Nephron progenitor cell (in vitro differentiated cells): ENCODE data around the gene ACSL1.

Experiments used
- DNase-seq: peaks from one replicate; pipeline ENCODE4 v3.0.0; 2021
- H3K27ac Mint-ChIP-seq: 2 replicates; pipeline ENCODE4 v1.8.0; 2021; ENCODE audit warnings: mild to moderate bottlenecking, moderate library complexity, mixed read lengths
- H3K27me3 Mint-ChIP-seq: 2 replicates; pipeline ENCODE4 v1.8.0; 2021; ENCODE audit warnings: mild to moderate bottlenecking, low read depth, mixed read lengths; ENCODE audit not compliant: poor library complexity
- H3K36me3 Mint-ChIP-seq: 2 replicates; pipeline ENCODE4 v1.8.0; 2021; ENCODE audit warnings: low read depth, mixed read lengths
- H3K4me1 Mint-ChIP-seq: 2 replicates; pipeline ENCODE4 v1.8.0; 2021; ENCODE audit warnings: mixed read lengths
- H3K4me3 Mint-ChIP-seq: 2 replicates; pipeline ENCODE4 v1.8.0; 2021; ENCODE audit warnings: mild to moderate bottlenecking, moderate library complexity, mixed read lengths
- H3K9me3 Mint-ChIP-seq: 2 replicates; pipeline ENCODE4 v1.8.0; 2021; ENCODE audit warnings: mild to moderate bottlenecking, moderate library complexity, mixed read lengths
- CTCF ChIP-seq: fragments of 200-600 bp; sonication (generic); IDR thresholded peaks from 2 replicates; pipeline ENCODE4 v1.5.0; 2021; ENCODE audit warnings: antibody characterized with exemption

Gene ACSL1

GRCh38 chr4:184804621-184805020 is 21.1 kb downstream of the ACSL1 start:
- H3K9me3 Mint-ChIP-seq, result no peaks in the 10 kb centered on the region
- no peak overlapping the region for H3K27ac Mint-ChIP-seq
- peaks cover 39% of the 10 kb centered on the region for H3K4me1 Mint-ChIP-seq
- H3K4me3 Mint-ChIP-seq, result no peak overlapping the region
- no peaks in the 10 kb centered on the region for H3K36me3 Mint-ChIP-seq
- no peak for DNase-seq
- TF ChIP-seq CTCF, result no peak
- H3K27me3 Mint-ChIP-seq, result peaks cover 18% of the 10 kb centered on the region

- no peak for TF ChIP-seq CTCF
- no peak overlapping the region for H3K27ac Mint-ChIP-seq
- no peak for DNase-seq
- H3K27me3 Mint-ChIP-seq, result peaks cover 14% of the 10 kb centered on the region
- H3K4me3 Mint-ChIP-seq, result no peak overlapping the region
- no peaks in the 10 kb centered on the region for H3K9me3 Mint-ChIP-seq
- no peaks in the 10 kb centered on the region for H3K36me3 Mint-ChIP-seq
- peaks cover 39% of the 10 kb centered on the region for H3K4me1 Mint-ChIP-seq
These were observed 21.9 kb downstream of the ACSL1 start for GRCh38 chr4:184803874-184804273.

- H3K4me1 Mint-ChIP-seq, result peaks cover 33% of the 10 kb centered on the region
- H3K36me3 Mint-ChIP-seq, result no peaks in the 10 kb centered on the region
- TF ChIP-seq CTCF, result no peak
- H3K4me3 Mint-ChIP-seq, result no peak overlapping the region
- H3K9me3 Mint-ChIP-seq, result no peaks in the 10 kb centered on the region
- peaks cover 10% of the 10 kb centered on the region for H3K27me3 Mint-ChIP-seq
- no peak overlapping the region for H3K27ac Mint-ChIP-seq
- DNase-seq, result no peak
These were observed 22.6 kb downstream of the ACSL1 start for GRCh38 chr4:184803133-184803532.

DNA sequence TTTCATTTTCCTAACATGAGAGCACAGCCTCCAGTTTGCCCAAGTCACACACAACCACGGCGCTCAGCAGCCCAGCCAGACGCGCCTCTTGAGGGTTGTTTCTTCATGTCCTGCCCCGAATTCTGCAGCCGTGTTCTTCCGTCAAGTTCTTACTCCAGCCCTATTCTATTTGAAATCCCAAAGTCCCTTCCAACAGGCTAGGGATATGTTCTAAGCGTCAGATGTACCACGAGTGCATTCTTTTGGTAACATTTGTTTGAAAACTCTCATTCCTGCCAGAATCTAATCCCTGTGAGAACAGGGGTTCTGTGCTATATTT is 23.1 kb downstream of the ACSL1 start:
- H3K36me3 Mint-ChIP-seq, result no peaks in the 10 kb centered on the region
- no peaks in the 10 kb centered on the region for H3K9me3 Mint-ChIP-seq
- DNase-seq, result no peak
- H3K27ac Mint-ChIP-seq, result no peak overlapping the region
- H3K4me1 Mint-ChIP-seq, result peaks cover 30% of the 10 kb centered on the region
- H3K4me3 Mint-ChIP-seq, result no peak overlapping the region
- peaks cover 7% of the 10 kb centered on the region for H3K27me3 Mint-ChIP-seq
- no peak for TF ChIP-seq CTCF

GRCh38 chr4:184801781-184802696 is 23.7 kb downstream of the ACSL1 start:
- Mint-ChIP-seq H3K27me3 (peaks cover 9% of the 10 kb centered on the region), H3K27ac (no peak overlapping the region), H3K36me3 (no peaks in the 10 kb centered on the region), H3K4me1 (peaks cover 30% of the 10 kb centered on the region), H3K9me3 (no peaks in the 10 kb centered on the region), H3K4me3 (no peak overlapping the region)
- no peak for TF ChIP-seq CTCF
- no peak for DNase-seq

GRCh38 chr4:184798504-184798903 is 27.3 kb downstream of the ACSL1 start:
- peaks cover 20% of the 10 kb centered on the region for H3K27me3 Mint-ChIP-seq
- H3K36me3 Mint-ChIP-seq, result no peaks in the 10 kb centered on the region
- H3K27ac Mint-ChIP-seq, result no peak overlapping the region
- DNase-seq, result no peak
- no peak for TF ChIP-seq CTCF
- H3K4me3 Mint-ChIP-seq, result no peak overlapping the region
- peaks cover 6% of the 10 kb centered on the region for H3K9me3 Mint-ChIP-seq
- H3K4me1 Mint-ChIP-seq, result peaks cover 15% of the 10 kb centered on the region
